ENCODE results near the gene KMT5C.

DNA sequence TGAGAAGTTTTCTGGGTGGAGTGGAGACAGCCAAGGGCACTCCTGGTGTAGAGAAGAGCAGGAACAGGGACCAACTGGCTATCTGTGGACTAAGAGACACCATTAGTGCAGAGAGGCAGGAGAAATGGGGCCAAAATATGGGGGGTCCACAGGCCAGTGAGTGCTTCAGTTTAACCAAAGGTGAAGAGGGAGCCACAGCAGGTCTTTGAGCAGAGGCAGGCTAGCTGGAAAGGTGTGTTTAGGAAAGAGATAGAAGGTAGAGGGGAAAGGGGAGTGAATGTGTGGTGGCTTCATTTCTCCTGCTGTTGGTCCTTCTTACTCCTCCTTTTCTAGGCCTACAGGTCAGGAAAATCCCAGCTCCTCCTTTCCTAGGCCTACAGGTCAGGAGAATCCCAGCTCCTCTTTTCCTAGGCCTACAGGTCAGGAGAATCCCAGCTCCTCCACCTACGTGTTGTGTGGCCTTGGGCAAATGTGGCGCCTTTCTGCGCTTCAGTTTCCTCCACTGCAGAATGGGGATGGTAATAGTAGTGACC lies 42.9 kb downstream of the KMT5C start:
- no peak for TF ChIP-seq POLR2AphosphoS5 (IDR thresholded peaks at IDR 0.05; ENCODE audit: low read depth, low read length)
- no peak for TF ChIP-seq POLR2A (IDR thresholded peaks at IDR 0.05; ENCODE audit: low read depth, low read length)
- TF ChIP-seq TAF1 (IDR thresholded peaks at IDR 0.05; ENCODE audit: borderline replicate concordance, low read depth, low read length), result no peak
